ENCODE measurements around the gene DEPDC1. TPM values are rescaled to one million over a fixed set of nuclear protein-coding genes. Genes with fewer than 3 reads are reported as not detected.
"Not testable (repeated sequence)": the region's sequence is repeated elsewhere in the genome, so short reads cannot be mapped to it uniquely, and the experiment has no call there.

The DEPDC1 gene, protein sequence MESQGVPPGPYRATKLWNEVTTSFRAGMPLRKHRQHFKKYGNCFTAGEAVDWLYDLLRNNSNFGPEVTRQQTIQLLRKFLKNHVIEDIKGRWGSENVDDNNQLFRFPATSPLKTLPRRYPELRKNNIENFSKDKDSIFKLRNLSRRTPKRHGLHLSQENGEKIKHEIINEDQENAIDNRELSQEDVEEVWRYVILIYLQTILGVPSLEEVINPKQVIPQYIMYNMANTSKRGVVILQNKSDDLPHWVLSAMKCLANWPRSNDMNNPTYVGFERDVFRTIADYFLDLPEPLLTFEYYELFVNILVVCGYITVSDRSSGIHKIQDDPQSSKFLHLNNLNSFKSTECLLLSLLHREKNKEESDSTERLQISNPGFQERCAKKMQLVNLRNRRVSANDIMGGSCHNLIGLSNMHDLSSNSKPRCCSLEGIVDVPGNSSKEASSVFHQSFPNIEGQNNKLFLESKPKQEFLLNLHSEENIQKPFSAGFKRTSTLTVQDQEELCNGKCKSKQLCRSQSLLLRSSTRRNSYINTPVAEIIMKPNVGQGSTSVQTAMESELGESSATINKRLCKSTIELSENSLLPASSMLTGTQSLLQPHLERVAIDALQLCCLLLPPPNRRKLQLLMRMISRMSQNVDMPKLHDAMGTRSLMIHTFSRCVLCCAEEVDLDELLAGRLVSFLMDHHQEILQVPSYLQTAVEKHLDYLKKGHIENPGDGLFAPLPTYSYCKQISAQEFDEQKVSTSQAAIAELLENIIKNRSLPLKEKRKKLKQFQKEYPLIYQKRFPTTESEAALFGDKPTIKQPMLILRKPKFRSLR
- total RNA-seq (2014; rRNA removed; shearing (Covaris generic)), result 181 and 192 TPM in 2 replicates
- 118 and 154 TPM in 2 replicates for polyA plus RNA-seq (2014; cell fraction: nucleus; rRNA removed)

DNA sequence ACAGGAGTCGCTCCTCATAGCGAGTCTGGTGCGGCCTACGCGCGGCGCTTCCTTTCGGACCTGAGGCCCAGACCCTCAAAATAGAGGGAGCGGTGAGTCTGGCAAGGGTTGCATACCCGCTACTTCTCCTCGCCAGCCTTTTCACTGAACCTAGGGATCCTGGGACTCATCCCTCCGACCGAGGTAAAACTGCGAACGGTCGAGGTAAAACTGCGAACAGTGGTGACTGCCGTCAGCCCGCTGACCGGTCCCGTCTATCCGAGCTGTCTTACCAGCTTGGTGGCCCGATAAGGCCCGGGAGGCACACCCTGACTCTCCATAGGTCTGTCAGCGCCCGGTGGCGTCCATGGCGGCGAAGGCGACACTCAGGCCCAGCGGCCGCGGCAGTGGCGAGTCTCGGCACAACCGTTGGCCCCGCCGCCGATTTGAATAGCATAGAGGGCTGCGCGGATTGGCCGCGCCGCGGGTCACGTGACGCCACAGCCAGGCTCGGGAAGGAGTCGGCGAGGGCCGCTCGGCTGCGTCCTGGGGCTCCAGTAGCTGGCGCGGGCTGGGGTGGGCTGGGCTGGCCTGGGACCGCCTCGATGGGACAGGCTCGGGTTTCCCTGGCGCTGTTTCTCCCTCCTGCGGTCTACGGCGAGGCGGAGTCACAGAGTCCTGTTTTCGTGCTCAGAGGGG is at the start of gene DEPDC1:
Gene DEPDC1, minus strand, starts transcription at position 403 of the 678 bp plus-strand sequence. Its CDS starts 83 bp downstream, at position 320.
- peak; percentile 92 for DNase-seq (ENCODE audit: extremely low read depth, low read depth)

DNA sequence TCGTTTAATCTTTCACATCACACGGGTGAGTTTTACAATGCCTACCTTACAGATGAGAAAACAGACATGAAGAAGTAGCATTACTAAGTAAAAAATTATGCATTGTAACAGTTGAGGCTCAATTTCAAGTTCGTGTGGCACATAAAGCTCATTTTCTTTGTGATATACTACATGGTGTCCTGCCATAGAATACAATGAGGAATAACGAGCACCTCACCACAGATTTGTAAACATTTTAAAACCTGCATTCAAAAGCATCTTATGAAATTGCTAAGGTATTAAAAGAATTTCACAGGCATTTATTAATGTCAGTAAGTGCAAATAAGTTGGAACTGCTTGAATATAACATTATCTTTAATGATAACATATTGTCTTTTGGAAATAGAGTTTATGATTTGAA is 47.8 kb upstream of the DEPDC1 start:
- no peak for DNase-seq (ENCODE audit: extremely low read depth, low read depth)

DNA sequence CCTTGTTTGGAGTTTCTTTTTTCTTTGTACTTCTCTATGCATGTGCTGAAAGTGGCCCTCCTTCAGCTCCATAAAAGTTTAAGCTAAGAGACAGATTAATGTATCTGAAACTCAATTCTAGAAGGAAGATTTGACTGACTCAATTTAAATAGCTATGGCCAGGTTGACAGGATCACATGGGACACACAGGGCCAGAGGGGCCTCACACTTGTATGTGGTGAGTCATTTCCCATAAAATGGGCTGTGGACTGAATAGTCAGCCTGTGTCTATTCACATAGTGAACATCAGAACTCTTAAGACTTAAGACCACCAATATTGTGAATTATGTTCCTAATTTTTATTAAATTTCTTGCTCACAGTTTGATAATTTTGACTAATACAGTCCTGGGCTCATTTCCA is 45.7 kb upstream of the DEPDC1 start:
- no peak for DNase-seq (ENCODE audit: extremely low read depth, low read depth)

DNA sequence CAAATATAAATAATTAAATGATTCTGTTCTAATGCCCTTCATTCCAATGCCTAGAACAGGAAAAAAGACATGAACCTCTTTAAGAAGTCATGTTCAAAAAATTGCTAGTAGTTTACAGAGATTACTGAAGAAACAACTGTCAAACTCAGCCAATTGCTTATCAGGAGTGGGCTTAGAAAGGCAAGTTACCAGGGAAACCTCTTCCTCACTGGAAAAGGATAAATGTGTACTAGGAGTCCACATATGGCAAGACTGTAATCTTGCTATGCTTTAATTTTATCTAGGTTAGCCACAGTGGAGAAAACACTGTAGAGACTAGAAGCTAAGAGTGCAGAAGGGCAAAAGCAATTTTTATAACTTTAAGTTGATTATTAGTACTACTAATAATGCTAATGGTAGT is 42.1 kb upstream of the DEPDC1 start:
- no peak for DNase-seq (ENCODE audit: extremely low read depth, low read depth)

DNA sequence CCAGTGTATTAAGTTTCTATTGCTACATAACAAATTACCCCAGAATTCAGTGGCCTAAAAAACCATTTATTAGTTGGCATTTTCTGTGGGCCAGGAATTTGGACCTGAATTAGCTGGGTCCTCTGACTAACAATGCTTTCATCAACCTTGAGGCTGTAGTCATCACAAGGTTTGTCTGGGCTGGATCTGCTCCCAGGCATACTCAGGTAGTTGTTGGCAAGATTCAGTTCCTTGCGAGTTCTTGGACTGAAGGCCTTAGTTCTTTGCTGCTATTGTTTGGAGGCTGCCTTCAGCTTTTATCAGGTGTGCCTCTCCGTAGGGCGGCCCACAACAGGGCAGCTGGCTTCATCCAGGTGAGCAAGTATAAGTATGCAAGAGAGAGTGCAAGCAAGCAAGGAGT is 31.4 kb upstream of the DEPDC1 start:
- no peak for DNase-seq (ENCODE audit: extremely low read depth, low read depth)

DNA sequence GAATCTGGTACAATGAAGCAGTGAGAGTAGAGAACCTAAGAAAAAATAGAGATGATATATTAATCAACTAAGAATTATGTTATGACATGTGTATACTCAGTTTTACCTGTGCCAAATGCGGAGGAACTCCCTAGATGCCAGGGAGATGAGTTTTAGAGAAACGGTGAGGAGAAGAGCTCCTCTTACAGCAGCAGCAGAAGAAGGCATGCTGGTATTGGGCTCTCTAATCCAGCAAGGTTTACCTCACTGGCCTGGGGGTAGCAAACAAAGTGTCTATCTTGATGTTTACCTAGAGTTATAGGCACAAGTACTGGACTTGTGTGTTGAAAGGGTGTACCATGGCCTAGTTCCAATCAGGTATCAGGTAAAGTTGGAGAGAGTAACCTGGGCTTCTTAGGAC is 28.9 kb upstream of the DEPDC1 start:
- no peak for DNase-seq (ENCODE audit: extremely low read depth, low read depth)

DNA sequence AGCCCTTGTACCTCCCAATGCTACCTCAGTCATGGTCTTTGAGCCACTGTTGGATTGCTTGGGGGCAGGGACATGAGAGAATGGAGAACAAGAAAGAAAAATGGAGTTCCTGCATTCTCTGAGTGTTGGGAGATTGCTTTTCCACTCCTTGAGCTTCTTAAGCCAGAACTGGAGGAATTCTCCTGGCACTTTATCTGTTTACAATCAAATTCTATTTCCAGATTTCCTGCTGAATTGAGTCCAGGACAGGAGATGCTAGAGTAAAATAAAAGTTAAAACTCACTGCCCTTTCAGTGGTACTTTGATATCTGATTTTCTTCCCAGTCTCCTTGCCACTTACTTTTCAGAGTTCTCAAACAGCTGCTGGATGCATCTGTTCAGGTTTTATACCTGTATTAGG is 24.4 kb upstream of the DEPDC1 start:
- DNase-seq (ENCODE audit: extremely low read depth, low read depth), result no peak

DNA sequence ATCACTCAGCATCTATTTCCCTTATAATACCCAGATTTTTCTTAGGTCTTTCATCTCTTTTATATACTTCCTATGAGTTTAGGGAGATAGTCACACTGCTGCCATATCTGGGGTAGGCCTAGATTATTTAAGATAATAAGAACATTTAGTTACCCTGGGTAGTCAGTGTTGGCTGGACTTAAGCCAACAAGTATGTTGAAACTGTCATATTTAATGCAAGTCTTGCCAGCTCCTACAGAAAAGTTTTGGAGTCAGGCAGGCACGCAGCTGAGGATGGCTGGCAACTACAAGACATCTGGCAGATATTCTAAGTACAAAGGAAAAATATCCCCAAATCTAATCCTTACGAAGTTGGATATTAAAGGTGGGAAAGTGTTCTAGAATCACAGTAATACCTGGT is 19.2 kb upstream of the DEPDC1 start:
- no peak for DNase-seq (ENCODE audit: extremely low read depth, low read depth)

DNA sequence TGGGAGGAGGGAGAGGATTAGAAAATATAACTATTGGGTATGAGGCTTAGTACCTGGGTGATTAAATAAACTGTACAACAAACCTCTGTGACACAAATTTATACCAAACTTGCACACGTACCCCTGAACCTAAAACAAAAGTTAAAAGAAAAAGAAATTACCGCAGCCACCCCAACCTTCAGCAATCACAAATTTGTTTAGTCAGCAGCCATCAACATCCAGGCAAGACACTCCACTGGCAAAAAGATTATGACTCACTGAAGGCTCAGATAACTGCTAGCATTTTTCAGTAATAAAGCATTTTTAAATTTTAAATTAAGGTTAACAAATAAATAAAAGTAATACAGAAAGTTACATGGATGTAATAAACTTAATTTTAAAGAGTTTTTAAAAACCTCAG is 14.4 kb upstream of the DEPDC1 start:
- no peak for DNase-seq (ENCODE audit: extremely low read depth, low read depth)

DNA sequence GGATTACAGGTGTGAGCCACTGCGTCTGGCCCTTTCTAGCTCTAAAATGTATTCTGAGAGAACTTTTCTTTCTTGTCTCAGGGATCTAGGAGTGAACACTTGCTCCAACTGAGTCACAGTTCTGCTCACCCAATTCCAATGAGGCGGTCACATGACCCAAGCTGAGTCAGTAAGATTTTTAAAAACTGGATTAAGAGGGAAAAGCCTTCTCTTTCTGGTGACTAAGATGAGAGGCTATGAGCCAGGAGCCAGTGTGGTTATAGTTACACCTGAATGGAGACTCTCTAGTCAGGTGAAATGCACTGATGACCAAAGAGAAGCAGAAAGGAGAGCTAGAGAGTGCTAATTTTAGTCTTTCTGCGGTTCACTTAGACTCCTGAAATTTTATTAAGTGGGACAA is 9.5 kb upstream of the DEPDC1 start:
- no peak for DNase-seq (ENCODE audit: extremely low read depth, low read depth)

DNA sequence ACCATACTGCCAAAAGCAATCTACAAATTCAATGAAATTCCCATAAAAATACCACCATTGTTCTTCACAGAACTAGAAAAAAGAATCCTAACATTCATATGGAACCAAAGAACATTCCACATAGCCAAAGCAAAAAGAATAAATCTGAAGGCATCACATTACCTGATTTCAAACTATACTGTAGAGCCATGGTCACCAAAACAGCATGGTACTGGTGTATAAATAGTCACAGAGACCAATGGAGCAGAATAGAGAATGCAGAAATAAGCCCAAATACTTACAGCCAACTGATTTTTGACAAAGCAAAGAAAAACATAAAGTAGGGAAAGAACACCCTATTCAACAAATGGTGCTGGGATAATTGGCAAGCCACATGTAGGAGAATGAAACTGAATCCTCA is 6.2 kb upstream of the DEPDC1 start:
- no peak for DNase-seq (ENCODE audit: extremely low read depth, low read depth)

DNA sequence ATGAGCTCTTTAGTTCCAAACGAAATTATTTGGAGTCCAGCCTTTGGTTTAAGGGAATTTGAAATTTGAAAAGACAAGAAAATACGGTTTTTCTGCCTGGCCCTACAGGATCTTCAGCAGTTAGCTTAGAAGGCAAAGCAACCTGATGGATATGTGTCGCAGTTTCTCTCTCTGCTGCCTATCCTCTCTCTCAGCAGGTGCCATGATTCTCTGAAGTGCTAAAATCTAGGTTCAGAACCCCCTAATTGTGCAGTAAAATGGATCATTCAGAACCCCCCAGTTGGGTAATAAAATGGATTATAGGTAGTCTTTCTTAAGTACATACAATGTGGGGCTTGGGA is 446 bp upstream of the DEPDC1 start:
- DNase-seq (ENCODE audit: extremely low read depth, low read depth), result no peak

DNA sequence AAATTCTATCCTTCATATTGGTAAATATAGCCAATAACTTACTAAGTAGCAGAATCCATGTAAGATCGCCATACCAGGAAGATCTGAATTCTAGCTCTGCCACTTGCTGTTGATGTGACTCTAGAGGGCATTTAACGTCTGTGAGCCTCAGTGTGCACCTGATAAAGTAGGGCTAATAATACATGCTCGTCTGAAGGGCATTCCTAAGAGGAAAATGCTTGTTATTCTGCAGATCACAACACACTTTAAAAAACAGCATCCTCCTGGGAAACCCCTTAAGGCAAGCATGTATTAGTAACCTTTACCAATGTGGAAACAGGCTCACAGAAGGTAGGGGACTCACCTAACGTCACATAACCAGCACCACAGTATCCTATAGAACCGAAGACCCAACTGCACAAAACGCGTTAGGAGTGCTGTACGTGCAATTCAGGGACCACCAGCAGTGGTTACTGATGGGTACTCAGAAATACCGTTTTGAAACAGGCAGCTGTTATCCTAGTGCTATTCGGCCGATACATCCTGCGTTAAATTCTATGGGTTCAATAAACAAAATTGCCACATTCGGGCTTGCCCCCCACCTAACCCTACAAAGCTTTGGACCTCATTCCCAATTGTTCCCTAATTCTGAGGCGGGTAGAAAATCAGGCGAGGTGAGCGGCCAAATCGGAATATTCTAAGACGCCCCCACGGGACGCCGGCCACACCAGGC is 758 bp downstream of the DEPDC1 start:
- no peak for DNase-seq (ENCODE audit: extremely low read depth, low read depth)

DNA sequence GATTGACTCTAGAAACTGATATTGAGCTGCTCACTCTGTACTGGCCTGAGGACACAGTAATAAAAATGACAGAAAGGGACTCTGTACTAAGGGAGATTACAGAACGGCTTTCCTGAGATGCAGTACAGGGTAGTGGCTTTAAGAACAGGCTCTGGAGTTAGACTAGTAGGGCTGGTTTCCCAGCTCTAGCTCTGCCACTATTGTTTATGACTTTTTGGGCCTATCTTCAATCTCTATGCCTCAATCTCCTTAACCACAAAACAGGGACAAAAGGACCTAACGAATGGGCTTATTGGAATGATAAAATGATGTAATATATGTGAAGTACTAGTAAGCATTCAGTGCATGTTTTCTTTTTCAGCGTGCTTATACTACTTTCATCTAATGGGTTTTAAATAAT is 1.4 kb downstream of the DEPDC1 start:
- DNase-seq (ENCODE audit: extremely low read depth, low read depth), result peak; percentile 53

DNA sequence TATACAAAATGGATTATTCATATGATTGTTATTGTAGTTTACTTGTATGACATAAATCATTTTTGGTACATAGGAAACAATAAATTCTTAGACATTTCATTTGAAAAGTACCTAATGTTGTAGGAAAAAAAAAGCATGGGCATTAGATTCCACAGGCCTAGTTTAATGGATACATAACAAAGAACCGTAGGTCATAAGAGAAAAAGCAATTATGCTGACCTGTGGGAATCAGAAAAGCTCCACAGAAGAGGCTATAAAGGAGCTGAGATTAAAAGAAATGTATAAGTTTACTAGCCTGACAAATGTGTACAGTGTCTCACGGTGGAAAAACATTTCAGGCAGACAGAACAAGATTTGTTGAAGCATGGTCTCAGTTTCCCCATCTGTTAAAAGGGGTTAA is 3.7 kb downstream of the DEPDC1 start:
- no peak for DNase-seq (ENCODE audit: extremely low read depth, low read depth)

DNA sequence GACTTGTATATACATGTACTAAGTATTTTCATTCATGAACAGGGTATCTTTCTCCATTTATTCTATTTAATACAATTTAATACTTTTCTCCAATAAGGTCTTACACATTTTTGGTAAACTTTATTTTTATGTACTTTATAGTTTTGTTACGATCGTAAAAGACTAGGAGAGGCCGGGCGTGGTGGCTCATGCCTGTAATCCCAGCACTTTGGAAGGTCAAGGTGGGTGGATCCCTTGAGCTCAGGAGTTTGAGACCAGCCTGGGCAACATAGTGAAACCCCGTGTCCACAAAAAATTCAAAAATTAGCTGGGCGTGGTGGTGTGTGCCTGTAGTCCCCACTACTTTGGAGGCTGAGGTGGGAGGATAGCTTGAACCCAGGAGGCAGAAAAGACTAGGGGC is 4.6 kb downstream of the DEPDC1 start:
- not testable (repeated sequence) for DNase-seq (ENCODE audit: extremely low read depth, low read depth)

DNA sequence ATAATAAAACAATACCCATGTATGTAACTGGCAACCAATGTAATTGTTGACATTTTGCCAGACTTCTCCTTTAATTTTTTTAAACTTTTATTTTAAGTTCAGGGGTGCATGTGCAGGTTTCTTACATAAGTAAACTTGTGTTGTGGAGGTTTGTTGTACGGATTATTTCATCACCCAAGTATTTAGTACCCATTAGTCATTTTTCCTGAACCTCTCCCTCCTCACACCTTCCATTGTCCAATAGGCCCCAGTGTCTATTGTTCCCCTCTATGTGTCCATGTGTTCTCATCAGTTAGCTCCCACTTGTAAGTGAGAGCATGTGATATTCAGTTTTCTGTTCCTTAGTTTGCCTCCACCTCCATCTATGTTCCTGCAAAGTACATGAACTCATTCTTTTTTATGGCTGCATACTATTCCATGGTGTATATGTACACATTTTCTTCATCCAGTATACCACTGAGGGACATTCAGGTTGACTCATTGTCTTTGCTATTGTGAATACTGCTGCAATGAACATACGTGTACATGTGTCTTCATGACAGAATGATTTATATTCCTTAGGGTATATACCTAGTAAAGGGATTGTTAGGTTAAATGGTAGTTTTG is 6.7 kb downstream of the DEPDC1 start:
- no peak for DNase-seq (ENCODE audit: extremely low read depth, low read depth)

DNA sequence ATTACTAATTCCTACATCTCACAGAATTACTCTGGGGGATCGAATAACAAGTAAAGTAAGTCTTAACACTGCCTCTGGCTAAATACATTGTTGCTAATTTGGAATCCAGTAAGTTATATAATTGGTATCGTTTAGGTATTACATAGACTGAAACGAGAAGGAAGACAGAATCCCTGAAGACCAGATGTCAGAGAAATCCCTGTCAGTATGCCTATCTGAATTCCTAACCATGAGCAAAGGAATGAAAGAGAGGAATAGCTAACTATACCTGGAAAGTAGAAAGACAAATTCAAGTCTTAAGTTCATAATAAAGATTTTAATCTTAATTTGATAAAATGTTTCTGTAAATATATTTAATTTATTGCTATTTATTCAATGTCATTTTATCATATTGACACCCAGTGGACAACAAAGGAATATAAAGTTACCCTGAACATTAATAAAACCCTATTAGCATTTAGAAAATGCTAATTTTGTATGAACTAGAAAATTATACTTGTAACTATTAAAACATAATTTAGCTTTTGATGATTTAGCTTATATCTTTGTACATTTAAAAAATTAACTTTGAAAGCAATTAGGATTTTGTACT is 11.4 kb downstream of the DEPDC1 start:
- DNase-seq (ENCODE audit: extremely low read depth, low read depth), result no peak

DNA sequence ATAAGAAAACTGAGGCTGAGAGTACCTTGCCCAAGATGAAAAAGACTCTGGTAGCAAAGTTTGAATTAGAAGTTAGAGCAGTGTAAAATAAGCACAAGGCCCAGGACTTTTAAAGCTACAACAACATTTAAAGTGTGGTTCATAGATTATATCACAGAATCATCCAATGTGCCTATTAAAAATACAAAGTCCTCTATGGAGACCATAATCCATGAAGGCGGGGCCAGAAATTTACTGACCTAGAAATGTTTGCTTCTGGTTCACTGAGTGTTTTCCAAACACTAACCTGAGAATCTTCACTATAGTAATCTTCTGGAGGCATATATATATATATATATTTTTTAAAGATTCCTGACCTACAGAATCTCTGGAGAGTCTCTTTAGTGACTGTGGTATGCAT is 12.3 kb downstream of the DEPDC1 start:
- DNase-seq (ENCODE audit: extremely low read depth, low read depth), result no peak

DNA sequence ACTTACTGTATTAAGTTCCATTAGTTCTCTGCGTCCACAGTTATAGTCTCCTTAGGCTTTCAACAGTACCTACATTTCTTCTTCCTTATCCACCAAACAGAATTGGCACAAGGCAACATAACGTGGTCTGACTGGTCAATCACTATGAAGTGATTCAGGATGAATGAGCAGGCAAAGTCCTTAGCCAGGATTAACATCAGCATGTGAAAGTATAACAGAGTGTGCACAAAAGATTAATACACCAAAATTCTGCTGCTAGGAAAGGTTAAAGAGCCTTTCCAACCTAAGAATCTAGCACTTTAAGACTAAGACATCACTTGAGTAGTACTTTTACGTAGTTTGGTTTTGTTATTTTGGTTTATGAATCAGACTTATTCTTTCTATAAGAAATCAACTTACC is 15.8 kb downstream of the DEPDC1 start:
- peak; percentile 97 for DNase-seq (ENCODE audit: extremely low read depth, low read depth)
